GM18511 (cell line): ENCODE results near the gene NFKBIB.

ENCODE experiments used
- ATAC-seq: cut with Tn5 transposase; IDR thresholded peaks from one replicate; pipeline ENCODE4 v1.9.1; 2021; ENCODE audit warnings: mild to moderate bottlenecking, moderate library complexity; ENCODE audit not compliant: unreplicated experiment

The NFKBIB gene

DNA sequence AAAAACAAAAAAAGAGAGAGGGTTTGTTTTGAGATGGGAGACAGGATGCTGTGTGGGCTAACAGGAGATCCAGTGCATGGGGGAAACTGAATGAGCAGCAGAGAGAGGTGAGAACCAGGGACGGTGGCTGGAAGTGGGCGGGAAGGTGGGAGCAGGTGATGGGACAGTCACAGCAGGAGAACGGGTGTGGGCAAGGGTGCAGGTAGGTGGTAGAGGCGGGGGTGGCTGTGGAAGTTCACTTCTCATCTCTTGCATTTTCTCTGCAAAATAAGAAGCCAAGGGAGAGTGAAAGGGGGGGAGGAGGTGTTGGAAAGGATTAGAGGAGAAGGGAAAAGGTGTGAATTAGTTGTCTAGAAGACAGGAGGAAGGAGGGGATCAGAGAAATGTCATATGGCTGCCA is 53.9 kb downstream of the NFKBIB start:
- no peak for ATAC-seq

DNA sequence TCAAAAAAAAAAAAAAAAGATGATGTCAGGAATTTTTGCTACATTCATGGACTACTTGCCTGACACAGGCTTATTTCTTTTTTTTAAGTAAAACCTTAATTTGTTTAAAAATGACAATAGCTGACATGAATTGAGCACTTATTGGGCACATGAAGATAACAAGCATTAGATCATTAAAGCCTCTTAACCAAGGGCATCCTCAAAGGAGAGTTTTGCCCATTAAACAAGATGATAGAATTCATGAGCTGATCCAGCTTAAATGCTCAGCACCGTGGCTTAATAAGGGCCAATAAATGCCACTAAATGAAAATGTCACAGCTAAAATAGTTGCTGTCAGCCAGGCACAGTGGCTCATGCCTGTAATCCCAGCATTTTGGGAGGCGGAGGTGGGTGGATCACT is 56.5 kb downstream of the NFKBIB start:
- no peak for ATAC-seq

DNA sequence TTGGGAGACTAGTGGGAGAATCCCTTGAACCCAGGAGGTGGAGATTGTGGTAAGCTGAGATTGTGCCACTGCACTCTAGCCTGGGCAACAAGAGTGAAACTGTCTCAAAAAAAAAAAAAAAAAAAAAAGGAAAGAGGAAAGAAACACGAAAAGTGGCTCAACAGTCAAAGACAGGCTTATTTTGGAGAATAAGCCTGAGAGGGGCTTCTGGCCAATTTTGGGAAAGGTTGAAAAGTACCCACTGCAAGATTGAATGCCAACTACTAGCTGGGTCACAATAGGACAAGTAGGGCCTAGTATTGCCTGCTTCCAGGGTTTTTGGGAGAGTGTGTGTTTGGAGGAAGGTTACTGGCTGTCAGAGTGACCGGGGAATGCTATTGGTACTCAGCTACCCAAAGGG is 58.5 kb downstream of the NFKBIB start:
- ATAC-seq, result no peak
